HepG2 (cell line): ENCODE measurements around the gene MAGI1.

Experiments
- ATF4 ChIP-seq, 2 experiments: fragments of 450-650 bp in 1 of 2; sonication (generic) in 1 of 2; formaldehyde crosslinking; IDR thresholded peaks; 2 replicates each; pipeline versions ENCODE4 v1.5.0 to v1.8.0; 2020 to 2022; ENCODE audit warnings: mild to moderate bottlenecking in 1 of 2, missing genetic modification reagents in 1 of 2
- HCFC1 ChIP-seq: fragments of 150-350 bp; IDR thresholded peaks from 2 replicates; pipeline ENCODE4 v1.6.1; 2014; ENCODE audit warnings: low read depth, low read length

- no peak for TF ChIP-seq HCFC1
- no peak for TF ChIP-seq ATF4 (CRISPR knock-in tag; IDR thresholded peaks at IDR 0.05)
Observed at GRCh38 chr3:65706776-65707568, 331.7 kb downstream of the MAGI1 start.
